Left lobe of liver (tissue), 2 donors: ENCODE measurements around the gene TMEM135. TPM values are rescaled to one million over a fixed set of nuclear protein-coding genes. Genes with fewer than 3 reads are reported as not detected.

Experiments
- ATAC-seq: fragments of 200-7000 bp; cut with Tn5 transposase; one replicate; pipeline ENCODE4 v1.9.1; 2020; ENCODE audit warnings: mild to moderate bottlenecking, moderate library complexity
- DNase-seq: peaks from one replicate; pipeline ENCODE4 v3.0.0-alpha.2; 2020; ENCODE audit warnings: low spot score
- total RNA-seq: library from RNA; stranded (reverse); gene quantifications from one replicate; pipeline ENCODE4 v1.2.1, GENCODE V29; 2021
- donor health status: DM: no; HTN: no; CAD: no; lungs with moderate emphysema.
- donor health status: DM: no; HTN: yes; CAD: no.

The TMEM135 gene
- total RNA-seq, 1 donor from 2014 or later = 18.2 TPM

- ATAC-seq (no peak), DNase-seq (no peak)
These were observed 292.5 kb downstream of the TMEM135 start for GRCh38 chr11:87330187-87330601.

GRCh38 chr11:87331273-87331672, 293.5 kb downstream of the TMEM135 start:
- DNase-seq (no peak), ATAC-seq (no peak)

- DNase-seq = no peak
- ATAC-seq = no peak
These were observed 300.4 kb downstream of the TMEM135 start for GRCh38 chr11:87338046-87338639.

- DNase-seq = no peak
These were observed 301.7 kb downstream of the TMEM135 start for GRCh38 chr11:87339416-87339815.

DNA sequence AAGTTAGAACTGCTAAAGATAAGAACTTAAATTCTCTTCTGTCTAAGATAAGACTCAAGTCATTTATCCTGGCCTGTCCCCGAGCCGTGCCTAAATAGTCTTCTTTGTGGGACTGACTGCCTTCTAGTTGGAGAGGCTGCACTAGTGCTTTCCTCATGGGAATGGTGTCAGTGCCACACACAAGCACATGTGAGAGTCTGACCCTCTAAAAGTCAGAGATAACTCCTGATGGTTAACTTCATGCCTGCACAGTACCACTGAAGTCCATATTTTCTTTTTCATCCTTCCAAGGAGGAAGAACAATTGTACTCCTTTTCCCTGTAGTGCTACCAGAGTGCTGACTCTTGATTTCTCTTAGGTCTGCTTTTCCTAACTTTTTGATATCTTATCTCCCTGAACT, 309.7 kb downstream of the TMEM135 start:
- ATAC-seq = no peak
- no peak for DNase-seq

More at GRCh38 chr11:87339416-87339815, 301.7 kb downstream of the TMEM135 start:
- no peak for ATAC-seq

- ATAC-seq (no peak), DNase-seq (no peak)
These were observed 310.1 kb downstream of the TMEM135 start for GRCh38 chr11:87347854-87348253.

DNA sequence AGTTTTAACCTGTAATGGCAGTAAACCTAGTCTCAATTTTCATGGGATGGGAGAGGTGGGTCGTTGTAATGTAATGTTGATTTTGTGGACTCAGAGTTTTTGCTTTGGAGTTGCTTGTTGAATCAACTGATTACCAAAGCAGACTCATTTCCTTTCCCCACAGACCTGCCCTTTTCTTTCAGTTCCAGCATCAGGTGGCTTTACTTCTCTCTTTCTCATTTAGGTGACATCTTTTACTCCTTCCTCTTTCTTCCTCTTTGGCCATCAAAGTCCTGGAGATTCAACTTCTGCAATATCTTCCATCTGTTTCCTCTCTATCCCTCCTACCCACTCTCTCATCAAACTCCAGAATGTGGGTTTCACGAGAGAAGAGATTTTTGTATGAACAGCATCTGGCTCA, 313.9 kb downstream of the TMEM135 start:
- DNase-seq = no peak
- ATAC-seq = no peak

- ATAC-seq (peak; percentile 100), DNase-seq (peak; percentile 84)
These were observed 315.3 kb downstream of the TMEM135 start for GRCh38 chr11:87352759-87353707.

DNA sequence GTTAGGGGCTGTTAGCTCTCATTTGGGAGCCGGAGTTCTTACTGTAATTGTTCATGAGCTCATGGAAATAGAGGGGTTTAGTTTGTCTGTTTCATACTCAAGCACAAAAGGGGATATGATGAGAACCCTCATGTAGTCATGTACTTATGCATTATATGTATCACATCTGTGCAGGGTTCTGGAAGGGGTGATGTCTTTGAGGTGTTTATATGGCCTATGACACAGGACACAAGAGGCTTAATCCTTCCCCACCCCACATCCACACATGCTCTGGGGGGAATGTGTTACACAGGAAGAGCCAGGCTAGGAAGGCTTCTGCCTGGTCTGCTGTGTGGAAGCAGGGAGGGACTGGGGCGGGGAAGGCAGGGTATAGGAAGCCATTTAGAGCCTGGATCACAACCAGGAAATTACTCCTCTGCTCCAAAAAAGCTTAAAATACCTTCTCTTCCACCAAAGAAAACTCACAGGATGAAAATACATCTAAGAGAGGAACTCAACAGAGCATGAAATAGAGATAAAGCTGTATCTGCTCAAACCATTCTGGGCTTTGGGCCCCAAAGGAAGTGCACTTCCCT, 316.1 kb downstream of the TMEM135 start:
- no peak for DNase-seq
- no peak for ATAC-seq

GRCh38 chr11:87355596-87355995, 317.9 kb downstream of the TMEM135 start:
- DNase-seq (no peak), ATAC-seq (no peak)

DNA sequence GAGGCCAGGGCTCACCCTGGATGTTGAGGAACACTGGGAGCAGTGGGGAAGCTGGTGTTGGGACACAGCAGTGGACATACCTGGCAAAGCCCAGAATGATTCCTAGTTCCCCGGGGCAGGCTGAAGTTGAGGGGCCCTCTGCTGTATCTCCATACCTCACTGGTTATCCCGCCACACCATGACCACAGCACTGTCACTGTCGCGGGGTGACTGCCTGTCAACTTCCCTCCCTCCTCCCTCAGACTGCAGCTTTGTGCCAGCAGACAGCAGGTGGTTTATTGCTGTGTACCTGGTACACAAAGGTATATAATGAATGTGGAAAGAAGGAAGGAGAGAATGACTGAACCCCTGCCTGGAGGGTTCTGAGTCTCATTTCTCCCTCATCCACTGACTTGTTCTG, 318.7 kb downstream of the TMEM135 start:
- ATAC-seq = no peak
- DNase-seq = no peak

GRCh38 chr11:87358461-87358860, 320.7 kb downstream of the TMEM135 start:
- DNase-seq = no peak
- no peak for ATAC-seq

GRCh38 chr11:87359401-87359800, 321.7 kb downstream of the TMEM135 start:
- peak; percentile 91 for ATAC-seq

GRCh38 chr11:87361891-87362290, 324.2 kb downstream of the TMEM135 start:
- ATAC-seq (no peak), DNase-seq (no peak)

More at GRCh38 chr11:87359401-87359800, 321.7 kb downstream of the TMEM135 start:
- DNase-seq = peak; percentile 73

GRCh38 chr11:87366346-87366745, 328.6 kb downstream of the TMEM135 start:
- ATAC-seq = no peak
- DNase-seq = no peak

DNA sequence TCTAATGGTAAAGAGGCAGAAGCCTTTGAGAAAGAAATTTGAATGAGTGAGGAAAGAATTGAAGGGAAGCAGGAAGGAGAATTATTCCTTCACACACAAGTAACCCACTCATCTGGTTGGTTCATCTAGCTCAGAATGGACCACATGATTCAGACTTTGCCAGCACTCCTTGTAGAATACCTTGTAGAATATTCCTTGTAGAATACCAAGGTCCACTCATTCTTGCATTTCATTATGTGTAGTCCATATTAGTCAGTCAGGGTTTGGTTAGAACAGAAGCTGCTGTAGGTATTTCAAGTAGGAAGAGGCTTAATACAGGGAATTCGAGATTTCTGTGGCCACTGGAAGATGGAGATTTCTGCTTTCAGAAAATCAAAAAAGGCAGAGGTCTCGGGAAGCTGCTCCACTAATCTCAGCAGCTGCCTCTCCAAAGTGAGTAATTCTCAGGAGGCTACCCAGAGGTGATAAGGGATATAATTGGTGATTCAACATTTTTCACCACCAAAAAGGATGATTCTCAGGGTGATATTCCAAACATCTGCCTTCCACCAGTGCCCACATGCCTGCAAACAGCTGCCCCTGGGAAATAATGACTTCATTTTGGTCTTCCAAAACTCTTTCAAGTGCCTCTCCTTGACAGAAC, 329.1 kb downstream of the TMEM135 start:
- ATAC-seq (no peak), DNase-seq (no peak)

DNA sequence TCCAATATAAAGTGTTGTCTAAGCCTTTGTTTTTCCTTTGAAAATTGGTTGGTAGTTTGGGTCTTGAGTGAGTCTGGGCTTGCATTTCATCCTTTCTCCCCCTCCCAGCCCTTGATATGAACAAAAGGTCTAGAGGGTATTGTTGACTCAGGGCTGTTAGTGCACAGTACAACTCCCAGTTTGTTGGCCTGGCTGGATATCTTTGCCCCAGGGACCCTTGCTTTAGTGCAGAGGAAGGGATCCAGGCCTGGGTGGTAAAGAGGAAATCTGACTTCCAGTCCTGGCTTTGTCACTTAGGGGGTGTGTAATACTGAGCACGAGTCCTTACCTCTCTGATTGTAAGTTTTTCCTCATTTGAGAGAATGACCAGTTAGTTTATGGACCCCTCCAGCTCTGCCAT, 330.4 kb downstream of the TMEM135 start:
- ATAC-seq (no peak), DNase-seq (no peak)

DNA sequence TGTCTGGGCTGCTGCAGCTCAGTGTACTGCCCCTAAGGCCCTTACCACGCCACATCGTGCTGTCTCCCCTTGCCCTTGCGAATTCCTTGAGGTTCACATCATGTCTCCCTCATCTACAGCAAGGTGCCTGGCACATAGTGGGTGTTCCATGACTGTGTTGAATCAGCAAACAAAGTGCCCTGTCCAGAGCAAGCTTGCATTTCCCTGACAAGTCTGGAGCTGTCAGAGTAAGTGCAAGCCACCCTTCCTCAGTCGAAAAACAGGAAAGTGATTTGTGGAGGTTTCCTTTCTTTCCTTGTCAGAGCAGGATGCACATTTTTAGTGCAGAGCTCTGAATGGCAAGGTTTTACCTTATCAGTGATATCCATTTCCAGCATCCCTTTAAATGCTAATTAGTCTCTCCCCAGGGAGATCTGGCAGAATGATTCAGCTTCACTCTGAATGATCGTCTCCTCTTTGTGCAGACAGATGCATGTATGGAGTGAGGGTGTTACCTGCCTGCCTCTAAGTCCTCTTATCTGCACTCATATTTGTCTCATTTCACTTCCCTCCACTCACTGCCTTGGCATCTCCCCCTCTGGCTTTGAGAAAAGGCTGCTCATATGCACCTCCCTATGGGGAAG, 331.2 kb downstream of the TMEM135 start:
- DNase-seq = no peak
- ATAC-seq = no peak

DNA sequence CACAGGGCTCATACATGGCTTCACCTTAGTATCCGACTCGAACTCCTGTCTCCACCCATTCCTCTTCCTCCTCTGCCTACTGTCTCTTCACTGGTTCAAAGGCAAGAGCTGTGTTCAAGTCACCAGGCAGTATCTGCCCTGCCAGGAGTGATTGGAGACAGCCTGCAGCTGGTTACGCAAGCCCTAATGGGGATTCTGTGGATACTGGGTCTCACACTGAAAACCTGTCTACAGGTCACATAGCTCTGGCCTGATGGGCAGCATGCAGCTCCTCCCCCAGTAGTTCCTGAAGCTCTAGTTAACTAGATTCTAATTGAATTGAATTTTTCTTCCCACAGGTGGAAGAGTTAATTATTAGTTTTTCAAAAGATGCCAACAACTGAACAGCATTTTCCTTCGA, 332.2 kb downstream of the TMEM135 start:
- DNase-seq (no peak), ATAC-seq (no peak)

DNA sequence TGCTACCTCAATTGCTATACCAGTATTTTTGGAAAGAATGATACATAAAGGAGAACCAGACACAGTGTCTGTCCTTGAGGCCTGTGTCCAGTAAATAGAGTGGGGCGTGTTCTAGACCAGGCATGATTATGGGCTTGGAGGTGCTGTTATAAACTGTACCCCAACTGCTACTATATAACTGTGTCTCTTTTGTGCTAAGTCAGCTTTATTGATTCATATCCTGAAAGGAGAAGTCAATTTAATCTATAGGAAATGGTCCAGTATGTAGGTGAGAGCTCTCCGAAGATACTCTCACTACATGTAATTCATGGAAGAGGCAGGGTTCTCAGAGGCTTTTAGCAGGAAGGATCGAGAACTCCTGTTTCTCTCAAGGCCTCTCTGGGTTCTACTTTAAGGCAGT, 334.3 kb downstream of the TMEM135 start:
- no peak for DNase-seq
- ATAC-seq = no peak
